ENCODE measurements around the gene CEMIP. TPM values are rescaled to one million over a fixed set of nuclear protein-coding genes. Genes with fewer than 3 reads are reported as not detected.

Gene CEMIP
- total and polyA plus RNA-seq, 2 of the 13 experiments (the other 11 are each of a cell fraction or from before 2014, with no cell fraction given), result 4.3 to 28.5 TPM

GRCh38 chr15:80778964-80779657 is at the start of gene CEMIP (continued):
- TF ChIP-seq ZNF574 (CRISPR knock-in tag; IDR thresholded peaks at IDR 0.05) (no peak), ZNF160 (CRISPR knock-in tag; IDR thresholded peaks at IDR 0.05) (no peak), ZNF572 (CRISPR knock-in tag; IDR thresholded peaks at IDR 0.05) (no peak), ELF3 (CRISPR knock-in tag; IDR thresholded peaks at IDR 0.05) (no peak), ZNF703 (CRISPR knock-in tag; IDR thresholded peaks at IDR 0.05; ENCODE audit: borderline replicate concordance) (no peak), SNAPC4 (CRISPR knock-in tag; IDR thresholded peaks at IDR 0.05) (no peak), ZNF382 (CRISPR knock-in tag; IDR thresholded peaks at IDR 0.05; ENCODE audit: borderline replicate concordance) (no peak), ZNF672 (CRISPR knock-in tag; IDR thresholded peaks at IDR 0.05) (no peak), ZSCAN9 (CRISPR knock-in tag; IDR thresholded peaks at IDR 0.05; ENCODE audit: borderline replicate concordance) (no peak; the same call in 1 of the 2 replicates), ZBTB7B (CRISPR knock-in tag; IDR thresholded peaks at IDR 0.05) (no peak), AGO1 (IDR thresholded peaks at IDR 0.05; ENCODE audit: low read depth, low read length, poor library complexity, severe bottlenecking) (peak; percentile 6), FOXJ3 (CRISPR knock-in tag; IDR thresholded peaks at IDR 0.05; ENCODE audit: borderline replicate concordance) (no peak), ZBTB8A (CRISPR knock-in tag; IDR thresholded peaks at IDR 0.05; ENCODE audit: borderline replicate concordance, low read depth) (no peak), ZNF547 (CRISPR knock-in tag; IDR thresholded peaks at IDR 0.05) (no peak), KLF12 (CRISPR knock-in tag; IDR thresholded peaks at IDR 0.05; ENCODE audit: borderline replicate concordance) (no peak), ZNF282 (IDR thresholded peaks at IDR 0.05; ENCODE audit: partially characterized antibody) (no peak), PHB2 (IDR thresholded peaks at IDR 0.05; ENCODE audit: partially characterized antibody) (no peak), ZFY (CRISPR knock-in tag; IDR thresholded peaks at IDR 0.05) (no peak), ZGPAT (CRISPR knock-in tag; IDR thresholded peaks at IDR 0.05) (peak; percentile 62), RFX3 (CRISPR knock-in tag; IDR thresholded peaks at IDR 0.05) (no peak)
